ENCODE data around the gene CACNG5.

GRCh38 chr17:66829883-66830282, 5.0 kb upstream of the CACNG5 start:
- TF ChIP-seq CTCF (IDR thresholded peaks at IDR 0.05) (no peak), POLR2A (IDR thresholded peaks at IDR 0.05) (no peak)
